ENCODE measurements around the gene FBXW7.
A peak's percentile ranks its signal among the peaks of the same experiment; 100 is the strongest.

FBXW7 gene

DNA sequence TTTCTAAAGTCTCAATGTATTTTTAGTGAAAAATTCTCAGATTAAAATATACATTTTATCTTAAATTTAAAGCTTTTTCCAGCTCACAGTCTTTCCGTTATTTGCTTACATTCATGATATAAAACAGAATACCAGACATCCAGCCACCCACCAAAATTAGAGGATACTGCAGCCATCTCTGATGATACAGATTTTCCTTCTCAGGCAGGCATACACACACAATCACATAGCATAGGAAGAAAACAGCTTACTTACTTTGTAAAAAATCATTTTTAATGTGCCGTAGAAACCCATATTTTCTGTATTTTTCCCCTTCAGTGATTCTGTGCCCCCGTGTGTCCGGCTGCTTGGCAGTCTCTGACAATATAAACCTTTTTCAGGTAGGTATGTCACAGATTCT is 183.7 kb downstream of the FBXW7 start:
- DNase-seq (ENCODE audit: extremely low spot score, insufficient read length, low read depth) (no peak), FAIRE-seq (peak; percentile 55)

DNA sequence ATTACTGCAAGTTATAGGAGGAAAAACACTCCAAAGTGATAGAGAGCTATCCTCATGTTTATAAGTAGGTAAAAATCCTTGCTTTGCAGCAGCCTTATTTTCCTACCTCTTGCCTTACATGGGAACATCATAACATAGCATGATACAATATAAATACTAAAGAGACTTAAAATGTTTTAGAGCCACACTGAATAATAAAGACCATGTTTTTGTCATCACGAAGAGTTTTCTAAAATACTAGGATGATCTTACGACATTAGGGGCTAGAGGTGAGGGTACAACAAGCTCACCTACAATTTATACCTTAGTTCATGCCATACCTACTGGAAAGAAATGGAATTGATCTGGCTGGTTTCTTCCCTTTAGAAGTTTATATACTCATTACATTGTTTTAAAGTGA is 184.8 kb downstream of the FBXW7 start:
- DNase-seq (ENCODE audit: extremely low spot score, insufficient read length, low read depth) = no peak
- FAIRE-seq = peak; percentile 12

DNA sequence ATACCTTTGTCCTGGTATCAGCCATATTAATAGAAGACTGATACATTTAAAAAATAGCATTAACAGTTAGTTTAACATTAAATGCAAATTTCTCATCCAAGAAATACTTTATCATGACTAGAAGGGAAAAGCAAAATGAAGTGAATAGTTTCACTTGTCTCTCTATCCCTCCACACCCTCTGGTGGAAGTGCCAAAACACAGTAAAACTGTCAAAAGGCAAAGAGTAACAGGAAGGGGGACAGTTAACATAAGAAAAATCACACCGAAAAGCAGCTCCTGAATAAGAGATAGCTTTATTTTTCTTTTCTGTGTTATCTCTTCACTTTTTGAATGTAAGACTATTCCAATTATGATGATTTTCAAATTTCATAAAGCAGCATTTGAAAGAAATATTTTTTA is 187.2 kb downstream of the FBXW7 start:
- DNase-seq (ENCODE audit: extremely low spot score, insufficient read length, low read depth) (no peak), FAIRE-seq (peak; percentile 85)

DNA sequence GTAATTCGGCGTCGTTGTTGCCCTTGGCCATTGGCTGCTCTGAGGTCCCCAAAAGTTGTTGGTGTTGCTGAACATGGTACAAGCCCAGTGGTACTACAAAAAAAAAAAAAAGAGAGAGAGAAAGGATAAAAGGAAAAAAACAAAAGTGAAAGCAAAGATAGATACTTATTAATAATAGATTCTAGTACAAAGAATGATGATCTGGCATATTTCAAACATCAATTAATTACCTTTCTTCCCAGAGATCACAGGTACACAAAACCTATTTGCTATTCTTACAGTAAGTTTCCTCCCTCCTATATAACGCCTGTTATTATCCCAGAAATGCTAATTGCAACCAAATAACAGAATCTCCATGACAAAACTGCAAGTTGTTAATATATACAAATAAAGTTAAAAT is 188.9 kb downstream of the FBXW7 start:
- no peak for FAIRE-seq

DNA sequence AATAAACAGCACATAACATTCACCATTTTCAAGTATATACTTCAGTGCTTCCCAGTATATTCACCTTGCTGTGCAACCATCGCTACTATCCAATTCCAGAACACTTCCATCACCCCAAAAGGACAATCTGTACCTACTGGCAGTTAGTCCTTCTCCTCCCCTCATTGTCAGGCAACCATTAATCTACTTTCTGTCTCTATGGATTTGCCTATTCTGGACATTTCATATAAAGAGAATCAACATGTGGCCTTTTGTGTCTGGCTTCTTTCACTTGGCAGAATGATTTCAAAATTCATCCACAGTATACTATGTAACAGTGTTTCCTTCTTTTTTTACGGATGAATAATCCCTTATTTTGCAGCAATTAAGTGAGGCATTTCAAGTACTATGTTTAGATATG is 189.4 kb downstream of the FBXW7 start:
- no peak for FAIRE-seq
- no peak for DNase-seq (ENCODE audit: extremely low spot score, insufficient read length, low read depth)

More for the DNA sequence above, 188.9 kb downstream of the FBXW7 start:
- no peak for DNase-seq (ENCODE audit: extremely low spot score, insufficient read length, low read depth)

DNA sequence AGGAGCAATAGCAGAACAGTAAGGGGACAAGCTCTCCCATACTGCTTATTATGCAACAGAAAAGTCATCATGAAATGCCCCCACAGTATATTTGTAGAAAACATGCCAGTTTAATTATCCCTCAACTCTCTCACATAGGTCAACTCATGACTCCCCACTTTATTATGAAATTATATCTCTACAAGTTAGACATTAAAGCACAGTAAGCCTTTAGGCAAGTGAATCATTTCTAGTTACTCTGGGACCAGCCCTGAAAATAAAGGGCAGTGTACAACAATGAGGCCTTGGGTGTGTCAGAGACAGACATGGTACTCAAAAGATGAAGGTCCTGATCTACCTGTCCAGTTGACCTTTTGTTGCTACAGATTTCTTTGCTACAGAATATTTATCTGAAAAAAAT is 191.9 kb downstream of the FBXW7 start:
- FAIRE-seq (no peak), DNase-seq (ENCODE audit: extremely low spot score, insufficient read length, low read depth) (no peak)

DNA sequence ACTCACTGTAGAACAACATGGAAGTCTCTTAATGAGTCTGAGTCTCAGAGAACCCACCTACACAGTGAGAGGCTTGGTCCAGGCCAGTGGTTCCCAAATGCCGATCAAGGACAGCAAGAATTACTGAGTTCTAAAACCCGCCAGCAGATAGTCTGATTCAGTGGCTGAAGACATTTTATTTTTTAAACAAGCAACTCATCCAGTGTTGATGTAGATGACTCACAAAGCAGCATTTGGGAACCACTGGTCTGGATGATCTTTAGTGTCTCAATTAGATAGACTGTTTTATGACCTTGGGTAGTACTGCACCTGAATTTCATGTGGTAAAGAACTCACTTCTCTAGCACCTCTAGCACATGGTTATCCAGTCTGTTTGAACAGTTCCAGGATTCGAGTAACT is 193.6 kb downstream of the FBXW7 start:
- FAIRE-seq = peak; percentile 18
- DNase-seq (ENCODE audit: extremely low spot score, insufficient read length, low read depth) = no peak

DNA sequence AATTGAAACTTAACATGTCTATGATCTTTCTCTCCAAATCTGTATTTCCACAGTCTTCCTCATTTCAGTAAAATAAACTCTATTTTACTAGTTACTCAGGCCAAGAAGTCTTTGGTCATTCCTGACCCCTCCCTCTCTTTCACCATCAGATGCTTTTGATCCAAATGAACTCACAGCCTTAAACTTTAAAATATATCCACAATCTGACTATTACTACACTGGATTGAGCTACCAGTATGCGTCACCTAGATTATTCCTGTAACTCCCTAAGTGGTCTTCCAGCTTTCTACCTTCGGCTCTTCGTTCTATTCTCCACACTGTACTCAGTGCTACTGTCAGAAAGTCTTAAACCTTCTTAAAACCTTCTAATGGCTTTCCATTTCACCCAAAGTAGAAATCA is 195.1 kb downstream of the FBXW7 start:
- no peak for DNase-seq (ENCODE audit: extremely low spot score, insufficient read length, low read depth)
- FAIRE-seq = no peak

DNA sequence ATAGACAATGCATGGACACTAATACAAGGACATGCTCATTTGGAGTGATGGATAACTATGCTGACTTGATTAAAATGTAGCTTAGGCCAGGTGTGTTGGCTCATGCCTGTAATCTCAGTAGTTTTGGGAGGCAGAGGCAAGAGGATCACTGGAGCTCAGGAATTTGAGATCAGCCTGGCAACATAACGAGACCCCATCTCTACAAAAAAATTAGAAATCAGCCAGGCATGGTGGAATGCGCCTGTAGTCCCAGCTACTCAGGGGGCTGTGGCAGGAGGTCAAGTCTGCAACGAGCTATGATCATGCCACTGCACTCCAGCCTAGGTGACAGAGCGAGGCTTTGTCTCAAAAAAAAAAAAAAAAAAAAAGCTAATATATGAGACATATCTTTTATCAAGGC is 196.3 kb downstream of the FBXW7 start:
- DNase-seq (ENCODE audit: extremely low spot score, insufficient read length, low read depth) = no peak
- FAIRE-seq = no peak

DNA sequence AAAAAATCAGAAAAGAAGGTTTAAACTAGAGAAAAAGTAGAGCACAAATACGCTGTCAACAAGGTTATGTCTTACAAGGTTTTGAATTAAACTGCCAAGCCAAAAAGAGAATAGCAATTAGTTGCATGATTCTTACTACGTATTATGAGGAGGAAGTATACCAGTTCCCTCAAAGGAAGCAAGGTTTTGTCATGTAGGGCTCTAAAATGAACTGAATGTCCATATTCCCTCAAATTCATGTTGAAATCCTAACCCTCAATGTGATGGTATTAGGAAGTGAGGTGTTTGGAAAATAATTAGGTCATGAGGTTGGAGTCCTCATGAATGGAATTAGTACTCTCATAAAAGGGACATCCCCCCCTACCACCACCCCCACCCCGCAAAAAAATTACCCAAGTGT is 201.0 kb downstream of the FBXW7 start:
- FAIRE-seq = peak; percentile 24
- DNase-seq (ENCODE audit: extremely low spot score, insufficient read length, low read depth) = no peak

DNA sequence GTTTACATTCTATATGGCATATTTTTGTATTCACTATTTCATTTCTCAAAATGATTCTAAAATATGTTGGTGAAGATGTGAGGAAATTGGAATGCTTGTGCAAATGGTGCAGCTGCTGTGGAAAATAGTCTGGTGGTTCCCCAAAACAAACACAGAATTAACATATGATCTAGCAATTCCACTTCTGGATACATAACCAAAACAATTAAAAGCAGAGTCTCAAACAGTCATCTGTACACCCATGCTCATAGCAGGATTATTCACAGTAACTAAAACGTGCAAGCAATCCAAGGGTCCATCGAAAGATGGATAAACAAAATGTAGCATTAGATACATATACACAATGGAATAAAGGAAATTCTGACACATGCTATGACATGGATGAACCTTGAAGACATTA is 204.8 kb downstream of the FBXW7 start:
- DNase-seq (ENCODE audit: extremely low spot score, insufficient read length, low read depth) (no peak), FAIRE-seq (no peak)

DNA sequence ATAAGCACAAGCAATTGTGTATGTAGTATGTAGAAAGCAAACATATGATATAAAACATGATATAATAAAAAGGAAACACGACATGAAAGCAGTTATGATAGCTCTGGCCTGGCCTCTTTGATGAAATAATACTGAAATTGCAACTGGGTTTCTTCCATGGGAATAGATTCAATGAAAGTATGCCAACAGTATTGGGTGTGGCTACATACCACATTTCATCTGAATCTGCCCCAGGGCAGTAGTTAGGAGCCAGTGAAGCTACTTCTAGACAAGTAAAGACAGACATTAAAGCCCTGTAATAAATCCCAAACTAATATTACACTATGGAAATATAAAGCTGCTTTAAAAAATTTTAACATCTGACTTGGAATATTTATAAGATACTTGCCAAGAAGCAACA is 207.3 kb downstream of the FBXW7 start:
- no peak for DNase-seq (ENCODE audit: extremely low spot score, insufficient read length, low read depth)
- FAIRE-seq = no peak

DNA sequence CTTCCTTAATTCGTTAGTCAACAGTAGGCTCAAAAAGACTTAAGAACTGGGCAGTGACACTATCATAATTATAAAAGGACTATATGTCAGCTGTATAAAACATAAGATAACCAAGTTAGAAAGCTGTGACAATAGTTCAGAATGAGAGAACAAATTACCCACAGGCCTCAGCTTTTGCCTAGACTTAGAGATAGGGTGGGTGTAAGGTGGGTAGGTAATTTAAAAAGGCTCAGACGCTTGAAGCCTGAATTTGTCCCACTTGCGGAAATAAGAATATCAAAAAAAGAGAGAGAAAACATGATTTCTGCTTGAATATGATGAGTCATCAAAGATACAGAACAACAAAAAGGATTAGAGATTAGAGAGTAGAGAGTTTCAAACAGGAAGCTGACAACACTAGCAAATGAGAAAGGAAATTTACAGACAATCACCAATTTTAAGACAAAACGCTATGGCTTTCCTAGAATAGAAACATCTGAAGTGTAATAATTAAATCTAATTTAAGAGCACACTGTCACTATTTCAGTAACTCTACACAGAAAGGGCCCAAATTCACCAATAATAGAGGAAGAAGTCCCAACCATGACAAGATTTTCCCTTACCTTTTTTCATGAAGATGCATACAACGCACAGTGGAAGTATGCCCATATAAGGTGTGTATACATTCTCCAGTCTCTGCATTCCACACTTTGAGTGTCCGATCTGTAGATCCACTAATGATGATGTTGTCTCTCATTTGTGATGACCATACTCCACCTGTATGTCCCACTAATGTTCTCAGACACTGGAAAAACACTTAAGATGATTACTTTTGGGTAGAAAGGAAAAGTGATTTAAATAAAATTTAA is 208.1 kb downstream of the FBXW7 start:
- FAIRE-seq = peak; percentile 9
- no peak for DNase-seq (ENCODE audit: extremely low spot score, insufficient read length, low read depth)

DNA sequence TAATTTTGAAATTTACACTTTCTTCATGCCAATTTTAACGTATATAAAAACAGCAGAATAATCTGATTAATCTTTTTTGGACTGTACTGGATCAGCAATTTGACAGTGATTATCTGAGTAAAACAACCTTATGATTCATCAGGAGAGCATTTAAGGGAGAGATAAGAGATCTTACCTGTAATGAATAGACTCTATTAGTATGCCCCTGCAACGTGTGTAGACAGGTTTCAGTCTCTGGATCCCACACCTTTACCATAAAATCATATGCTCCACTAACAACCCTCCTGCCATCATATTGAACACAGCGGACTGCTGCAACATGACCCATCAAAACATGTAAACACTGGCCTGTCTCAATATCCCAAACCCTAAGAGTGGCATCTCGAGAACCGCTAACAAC is 210.1 kb downstream of the FBXW7 start:
- FAIRE-seq = no peak
- DNase-seq (ENCODE audit: extremely low spot score, insufficient read length, low read depth) = no peak

DNA sequence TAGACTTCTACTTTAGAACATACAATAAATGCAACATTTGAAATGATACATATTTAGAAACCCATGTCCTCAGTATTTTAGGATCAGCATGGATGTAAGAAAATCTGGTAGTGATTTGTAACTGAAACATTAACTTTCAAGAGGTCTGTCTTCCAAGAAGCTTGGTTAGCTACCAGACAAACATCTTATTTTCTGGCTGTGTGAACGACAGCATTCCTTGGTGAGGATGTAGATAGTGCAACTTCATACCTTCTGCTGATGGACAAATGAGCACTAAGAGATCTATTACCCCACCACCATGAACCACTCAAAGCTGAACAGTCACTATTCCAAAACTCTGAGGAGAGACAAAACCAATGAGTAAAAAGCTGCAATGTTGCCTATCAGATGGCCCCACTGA is 212.7 kb downstream of the FBXW7 start:
- DNase-seq (ENCODE audit: extremely low spot score, insufficient read length, low read depth) = no peak
- no peak for FAIRE-seq

DNA sequence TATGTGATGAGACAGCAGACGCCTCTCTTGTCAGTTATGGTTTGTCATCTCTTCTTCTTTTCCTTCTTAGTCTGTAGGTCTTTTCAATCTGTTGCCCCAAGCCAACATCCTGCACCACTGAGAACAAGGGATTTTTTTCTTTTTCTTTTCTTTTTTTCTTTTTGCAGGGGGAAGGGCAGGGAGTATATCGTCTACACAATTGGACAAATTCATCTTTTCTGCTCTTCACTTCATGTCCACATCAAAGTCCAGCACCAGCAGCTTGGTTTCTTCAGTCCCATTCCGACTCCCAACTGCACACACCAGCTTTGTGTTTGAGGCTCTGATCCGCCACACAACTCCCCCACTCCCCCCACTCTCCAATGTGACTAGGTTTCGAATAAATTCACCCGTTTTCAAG is 213.2 kb downstream of the FBXW7 start:
- FAIRE-seq (no peak), DNase-seq (ENCODE audit: extremely low spot score, insufficient read length, low read depth) (no peak)

DNA sequence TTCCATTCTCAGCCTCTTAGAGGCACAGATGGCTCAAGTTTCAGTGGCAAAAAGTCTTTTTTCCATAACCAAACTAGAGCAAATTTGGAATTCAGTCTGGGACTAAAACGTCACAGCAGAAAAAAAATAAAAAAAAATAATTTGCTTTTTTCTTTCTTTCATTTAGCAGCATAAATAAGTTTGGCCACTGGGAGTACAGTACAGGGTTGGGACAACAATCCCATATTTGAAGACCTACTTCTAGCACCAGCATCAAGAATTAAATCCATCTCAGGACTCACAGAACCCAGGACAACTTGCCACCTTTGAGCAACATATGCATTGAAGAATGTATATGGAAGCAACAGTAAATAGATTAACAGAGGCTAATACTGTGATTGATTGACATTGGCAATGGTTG is 214.0 kb downstream of the FBXW7 start:
- DNase-seq (ENCODE audit: extremely low spot score, insufficient read length, low read depth) = no peak
- FAIRE-seq = no peak

DNA sequence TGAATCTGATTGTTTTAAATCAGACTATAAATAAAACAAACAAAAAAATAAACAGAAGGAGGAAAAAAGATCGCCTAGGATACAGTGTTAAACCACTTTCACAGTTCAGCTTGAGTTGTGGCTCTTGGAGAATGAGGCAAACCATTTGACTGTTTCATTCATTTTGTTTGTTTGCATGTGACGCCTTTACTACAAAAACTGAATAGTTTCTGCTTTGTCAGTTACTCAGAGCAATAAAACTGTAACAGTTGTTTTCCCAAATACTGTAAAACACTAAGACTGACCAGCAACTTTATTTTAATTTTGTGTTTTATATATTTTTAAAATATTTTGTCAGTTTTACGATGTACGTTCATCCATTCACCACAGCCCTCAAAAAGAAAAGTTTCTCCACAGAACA is 214.5 kb downstream of the FBXW7 start:
- DNase-seq (ENCODE audit: extremely low spot score, insufficient read length, low read depth) (no peak), FAIRE-seq (no peak)

DNA sequence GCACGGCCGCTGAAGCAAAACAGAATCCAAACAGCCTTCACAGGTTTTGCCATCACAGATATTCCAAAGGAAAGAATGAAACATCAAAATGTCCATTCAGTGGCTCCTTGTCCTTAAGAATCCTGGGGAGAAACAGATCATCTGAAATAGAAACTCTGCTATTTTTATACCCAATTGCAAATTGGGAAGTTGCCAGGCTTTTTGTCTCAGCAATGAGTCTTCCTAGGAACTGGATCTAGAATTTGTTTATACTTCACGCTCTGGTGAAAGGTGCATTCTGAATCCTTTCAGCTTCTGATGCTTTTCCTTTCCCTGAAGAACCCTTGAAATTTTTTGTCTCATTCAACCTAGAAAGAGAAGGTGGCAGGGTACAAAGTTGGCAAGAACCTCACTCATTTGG is 218.9 kb downstream of the FBXW7 start:
- FAIRE-seq (no peak), DNase-seq (ENCODE audit: extremely low spot score, insufficient read length, low read depth) (no peak)

DNA sequence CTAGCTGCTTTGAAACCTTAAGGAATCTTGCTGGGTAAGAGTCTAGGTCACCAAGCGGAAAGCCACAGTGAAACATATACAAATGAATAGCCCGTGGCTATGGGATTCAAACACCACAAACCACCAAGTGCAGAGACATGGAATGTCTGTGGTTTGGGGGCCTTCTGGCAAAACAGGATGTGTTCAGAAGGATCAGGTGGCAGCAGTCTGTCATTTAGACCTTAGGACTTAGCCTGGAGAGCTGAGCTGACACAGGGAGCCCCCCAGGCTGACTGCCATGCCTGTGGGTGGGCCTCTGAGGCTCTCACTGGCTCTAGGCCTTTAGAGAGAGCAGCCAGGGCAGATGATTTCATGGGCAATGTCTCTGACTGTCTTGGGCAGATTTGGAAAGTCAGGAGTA is 225.6 kb downstream of the FBXW7 start:
- DNase-seq (ENCODE audit: extremely low spot score, insufficient read length, low read depth) (no peak), FAIRE-seq (no peak)

DNA sequence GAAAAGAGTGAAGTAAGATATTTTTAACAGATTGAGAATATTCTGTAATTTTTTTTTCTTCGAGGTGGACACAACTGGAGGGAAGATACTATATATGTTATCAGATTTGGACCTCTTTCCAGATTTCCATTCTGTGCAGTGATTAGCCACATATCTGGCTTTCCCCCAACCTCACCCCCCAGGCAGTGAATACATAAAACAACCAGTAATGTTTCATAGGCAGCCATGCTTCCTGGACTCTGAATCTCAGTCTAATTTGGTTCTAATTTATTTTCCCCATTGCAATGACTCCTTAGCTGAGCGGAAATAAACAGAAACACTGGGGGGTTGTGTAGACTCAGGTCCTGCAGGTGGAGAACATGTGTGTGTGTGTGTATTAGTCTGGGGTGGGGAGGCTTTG is 226.5 kb downstream of the FBXW7 start:
- FAIRE-seq (no peak), DNase-seq (ENCODE audit: extremely low spot score, insufficient read length, low read depth) (no peak)

DNA sequence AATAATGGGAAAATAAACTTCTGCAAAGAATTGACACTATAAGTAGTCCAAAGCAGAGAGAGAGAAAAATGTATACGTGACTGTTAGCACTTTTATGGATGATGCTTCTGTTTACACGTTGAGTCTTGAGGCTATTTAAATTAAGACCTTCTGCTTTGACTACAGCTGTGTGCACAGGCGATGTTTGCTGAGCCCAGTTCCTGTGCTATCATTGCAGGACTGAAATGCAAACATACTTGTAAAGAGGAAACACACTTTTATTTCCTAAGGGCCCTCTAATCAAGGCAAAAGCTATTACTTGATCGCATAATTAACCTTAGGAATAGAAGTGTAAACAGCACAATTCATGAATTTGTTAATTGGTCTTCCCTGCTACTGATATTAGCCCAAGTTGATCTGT is 226.9 kb downstream of the FBXW7 start:
- DNase-seq (ENCODE audit: extremely low spot score, insufficient read length, low read depth) (no peak), FAIRE-seq (peak; percentile 72)
